ENCODE data around the gene S100Z. TPM values are rescaled to one million over a fixed set of nuclear protein-coding genes. Genes with fewer than 3 reads are reported as not detected.
"Not testable (repeated sequence)": the region's sequence is repeated elsewhere in the genome, so short reads cannot be mapped to it uniquely, and the experiment has no call there.

Gene S100Z
- total RNA-seq, 2 donors from 2014 or later, result not detected

- Histone ChIP-seq H3K9me3 (peaks cover 0 to 2% of the 10 kb centered on the region in 2 donors), H3K27me3 (peaks cover 10 to 12% of the 10 kb centered on the region in 2 donors), H3K4me3 (peak overlapping the region; percentile 48 to 67), H3K36me3 (no peaks in the 10 kb centered on the region), H3K4me1 (peaks cover 0 to 19% of the 10 kb centered on the region in 2 donors), H3K27ac (peak overlapping the region; percentile 63 to 64)
- DNase-seq (ENCODE audit: low spot score), result no peak
- TF ChIP-seq, protein P1, sequence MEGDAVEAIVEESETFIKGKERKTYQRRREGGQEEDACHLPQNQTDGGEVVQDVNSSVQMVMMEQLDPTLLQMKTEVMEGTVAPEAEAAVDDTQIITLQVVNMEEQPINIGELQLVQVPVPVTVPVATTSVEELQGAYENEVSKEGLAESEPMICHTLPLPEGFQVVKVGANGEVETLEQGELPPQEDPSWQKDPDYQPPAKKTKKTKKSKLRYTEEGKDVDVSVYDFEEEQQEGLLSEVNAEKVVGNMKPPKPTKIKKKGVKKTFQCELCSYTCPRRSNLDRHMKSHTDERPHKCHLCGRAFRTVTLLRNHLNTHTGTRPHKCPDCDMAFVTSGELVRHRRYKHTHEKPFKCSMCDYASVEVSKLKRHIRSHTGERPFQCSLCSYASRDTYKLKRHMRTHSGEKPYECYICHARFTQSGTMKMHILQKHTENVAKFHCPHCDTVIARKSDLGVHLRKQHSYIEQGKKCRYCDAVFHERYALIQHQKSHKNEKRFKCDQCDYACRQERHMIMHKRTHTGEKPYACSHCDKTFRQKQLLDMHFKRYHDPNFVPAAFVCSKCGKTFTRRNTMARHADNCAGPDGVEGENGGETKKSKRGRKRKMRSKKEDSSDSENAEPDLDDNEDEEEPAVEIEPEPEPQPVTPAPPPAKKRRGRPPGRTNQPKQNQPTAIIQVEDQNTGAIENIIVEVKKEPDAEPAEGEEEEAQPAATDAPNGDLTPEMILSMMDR (IDR thresholded peaks at IDR 0.05), result no peak
Measured at GRCh38 chr5:76819851-76820525, 29.8 kb upstream of the S100Z start.

GRCh38 chr5:76820526-76820890, 29.3 kb upstream of the S100Z start:
- Histone ChIP-seq H3K27me3 (peaks cover 10 to 12% of the 10 kb centered on the region in 2 donors), H3K27ac (peak overlapping the region; percentile 63 to 64), H3K4me1 (peaks cover 0 to 19% of the 10 kb centered on the region in 2 donors), H3K4me3 (peak overlapping the region; percentile 48 to 67), H3K36me3 (no peaks in the 10 kb centered on the region), H3K9me3 (peaks cover 0 to 4% of the 10 kb centered on the region in 2 donors)
- no peak for DNase-seq (ENCODE audit: low spot score)
- TF ChIP-seq, protein P1 (IDR thresholded peaks at IDR 0.05), result no peak

DNA sequence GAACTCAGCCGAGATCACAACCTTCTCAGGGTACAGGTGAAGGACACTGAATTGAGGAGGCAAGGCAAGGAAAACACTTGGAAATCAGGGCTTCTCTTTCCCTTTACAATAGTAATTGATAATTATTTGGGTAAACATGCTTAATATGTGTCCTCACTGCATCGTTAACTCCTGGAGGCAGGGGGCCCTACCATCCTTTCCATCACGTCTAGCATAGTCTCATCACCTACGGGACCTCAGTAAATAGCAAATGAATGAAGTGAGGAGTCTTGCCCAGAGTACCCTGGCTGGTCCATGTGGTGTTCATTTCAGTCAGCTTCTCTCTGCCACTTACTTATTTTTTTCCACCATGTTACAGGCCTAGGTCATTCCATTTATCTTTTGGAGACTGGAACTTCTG, 28.7 kb upstream of the S100Z start:
- H3K9me3 ChIP-seq, result peaks cover 0 to 4% of the 10 kb centered on the region in 2 donors
- no peak for DNase-seq (ENCODE audit: low spot score)
- H3K4me1 ChIP-seq, result peaks cover 0 to 19% of the 10 kb centered on the region in 2 donors
- no peak overlapping the region for H3K4me3 ChIP-seq
- H3K36me3 ChIP-seq, result no peaks in the 10 kb centered on the region
- peaks cover 10 to 12% of the 10 kb centered on the region in 2 donors for H3K27me3 ChIP-seq
- no peak overlapping the region for H3K27ac ChIP-seq
- TF ChIP-seq, protein P1 (IDR thresholded peaks at IDR 0.05), result no peak

DNA sequence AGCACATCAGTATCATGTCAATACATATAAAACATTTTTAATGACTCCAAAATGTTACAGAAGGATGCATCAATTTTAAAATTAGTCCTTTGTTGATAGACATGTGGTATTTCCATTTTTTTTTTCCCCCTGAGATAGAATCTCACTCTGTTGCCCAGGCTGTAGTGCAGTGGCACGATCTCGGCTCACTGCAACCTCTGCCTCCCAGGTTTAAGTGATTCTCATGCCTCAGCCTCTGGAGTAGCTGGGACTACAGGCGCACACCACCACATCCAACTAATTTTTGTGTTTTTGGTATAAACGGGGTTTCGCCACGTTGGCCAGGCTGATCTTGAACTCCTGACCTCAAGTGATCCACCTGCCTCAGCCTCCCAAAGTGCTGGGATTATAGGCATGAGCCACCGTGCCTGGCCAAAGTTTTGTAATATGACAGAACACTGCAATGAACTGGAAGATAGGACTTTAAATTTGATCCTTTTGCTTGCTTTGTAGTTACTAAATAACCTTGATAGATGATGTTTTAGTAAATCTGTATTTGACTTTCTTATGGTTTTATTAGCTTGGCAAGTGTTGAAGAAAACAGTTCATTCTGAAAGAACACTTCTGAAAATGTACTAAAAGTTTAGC, 27.6 kb upstream of the S100Z start:
- not testable (repeated sequence) for H3K27ac ChIP-seq; DNase-seq (ENCODE audit: low spot score); H3K36me3 ChIP-seq; H3K9me3 ChIP-seq; H3K4me3 ChIP-seq
- peaks cover 0 to 19% of the 10 kb centered on the region in 2 donors for H3K4me1 ChIP-seq
- H3K27me3 ChIP-seq, result peaks cover 10 to 12% of the 10 kb centered on the region in 2 donors

DNA sequence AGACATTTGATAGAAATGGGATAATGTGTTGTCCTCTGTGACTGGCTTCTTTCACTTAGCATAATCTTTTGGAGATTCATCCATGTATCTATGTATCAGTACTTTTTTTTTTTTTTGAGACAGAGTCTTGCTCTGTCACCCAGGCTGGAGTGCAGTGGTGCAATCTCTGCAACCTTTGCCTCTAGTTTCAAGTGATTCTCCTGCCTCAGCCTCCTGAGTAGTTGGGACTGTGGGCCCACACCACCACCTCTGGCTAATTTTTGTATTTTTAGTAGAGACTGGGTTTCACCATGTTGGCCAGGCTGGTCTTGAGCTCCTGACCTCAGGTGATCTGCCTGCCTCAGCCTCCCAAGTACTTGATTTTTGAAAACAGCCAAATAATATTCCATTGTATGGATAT, 23.4 kb upstream of the S100Z start:
- H3K4me3 ChIP-seq; H3K27me3 ChIP-seq; H3K27ac ChIP-seq; H3K4me1 ChIP-seq; DNase-seq (ENCODE audit: low spot score); H3K9me3 ChIP-seq; H3K36me3 ChIP-seq: not testable (repeated sequence)

- no peaks in the 10 kb centered on the region for H3K4me1 ChIP-seq
- no peaks in the 10 kb centered on the region for H3K36me3 ChIP-seq
- no peaks in the 10 kb centered on the region for H3K9me3 ChIP-seq
- no peak overlapping the region for H3K4me3 ChIP-seq
- H3K27me3 ChIP-seq, result no peaks in the 10 kb centered on the region
- no peak for DNase-seq (ENCODE audit: low spot score)
- TF ChIP-seq, protein P1 (IDR thresholded peaks at IDR 0.05), result no peak
- no peak overlapping the region for H3K27ac ChIP-seq
Measured at GRCh38 chr5:76831110-76831452, 18.7 kb upstream of the S100Z start.

DNA sequence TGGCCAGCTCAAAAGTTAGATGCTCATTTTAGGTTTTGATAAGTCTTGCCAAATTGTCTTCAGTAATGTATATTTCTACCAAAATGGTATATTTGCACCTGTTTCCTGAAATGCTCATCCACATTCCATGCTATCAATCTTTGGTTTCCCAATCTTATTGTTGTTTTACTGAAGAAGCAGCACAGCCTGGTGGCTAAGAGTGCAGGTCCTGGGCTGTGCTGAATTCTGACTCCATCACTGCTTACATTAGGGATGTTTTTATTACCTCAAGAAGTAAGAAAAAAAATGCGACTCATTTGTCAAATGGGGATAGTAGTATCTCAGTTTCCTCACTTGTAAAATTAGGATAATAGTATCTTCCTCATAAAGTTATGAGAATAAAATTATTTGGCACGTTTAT, 13.6 kb upstream of the S100Z start:
- no peaks in the 10 kb centered on the region for H3K4me1 ChIP-seq
- DNase-seq (ENCODE audit: low spot score), result no peak
- H3K9me3 ChIP-seq, result no peaks in the 10 kb centered on the region
- H3K27me3 ChIP-seq, result no peaks in the 10 kb centered on the region
- H3K4me3 ChIP-seq, result no peak overlapping the region
- no peak overlapping the region for H3K27ac ChIP-seq
- TF ChIP-seq, protein P1 (IDR thresholded peaks at IDR 0.05), result no peak
- no peaks in the 10 kb centered on the region for H3K36me3 ChIP-seq
